AG04449 (cell line): ENCODE measurements around the gene TMCC1.

Experiments
- CTCF ChIA-PET: fragments of 350-600 bp; formaldehyde crosslinking; extraction: SDS; loops from one replicate; lab custom pipeline; 2021; ENCODE audit warnings: antibody characterized with exemption; lab: Yijun Ruan, JAX
- POLR2A ChIA-PET: fragments of 400-600, 350-600 bp; formaldehyde crosslinking; extraction: SDS; loops from one replicate; lab custom pipeline; 2020; ENCODE audit warnings: antibody characterized with exemption, inconsistent platforms; lab: Yijun Ruan, JAX
- DNase-seq: peaks from one replicate; pipeline ENCODE4 v3.0.0-alpha.2; 2010; ENCODE audit warnings: low read depth, low spot score
- H3K4me3 ChIP-seq: 2 replicates; pipeline ENCODE4 v1.5.1; 2011; ENCODE audit warnings: low read depth, mild to moderate bottlenecking, control low read depth, low read length
- CTCF ChIP-seq: IDR thresholded peaks from one replicate; pipeline ENCODE4 v1.5.1; 2011; ENCODE audit warnings: mild to moderate bottlenecking, moderate library complexity, low read length, control low read depth, inconsistent platforms; ENCODE audit not compliant: insufficient read depth; ENCODE audit errors: missing control alignments

TMCC1 gene

GRCh38 chr3:129936757-129937156 is 43.2 kb upstream of the TMCC1 start:
- TF ChIP-seq CTCF, result no peak
- DNase-seq, result no peak
- ChIA-PET POLR2A (no interaction called here), CTCF (interaction anchor here (4.5 to 14.5 kb wide), 2 partner anchors 161 to 308 kb away, joined by 26 to 396 read pairs; no protein-coding TSS in a partner anchor)
- peak overlapping the region; percentile 44 for H3K4me3 ChIP-seq

- no peak for DNase-seq
- peak; percentile 71 for TF ChIP-seq CTCF
- CTCF ChIA-PET, result interaction anchor here (0.6 to 4.5 kb wide), 37 partner anchors 8 to 551 kb away, joined by 3 to 38 read pairs (median 4); no protein-coding TSS in a partner anchor
- POLR2A ChIA-PET, result no interaction called here
- no peak overlapping the region; the same call in 1 of the 2 replicates for H3K4me3 ChIP-seq
These were observed 41.0 kb upstream of the TMCC1 start for GRCh38 chr3:129934234-129935123.

GRCh38 chr3:129933471-129933870 is 40.0 kb upstream of the TMCC1 start:
- no peak overlapping the region for H3K4me3 ChIP-seq
- ChIA-PET POLR2A (no interaction called here), CTCF (interaction anchor here (0.8 to 4.5 kb wide), 26 partner anchors 8 to 550 kb away, joined by 3 to 38 read pairs (median 5); no protein-coding TSS in a partner anchor)
- TF ChIP-seq CTCF, result no peak
- DNase-seq, result no peak

- no peak for TF ChIP-seq CTCF
- ChIA-PET CTCF (interaction anchor here (1.0 to 1.1 kb wide), 2 partner anchors 16 to 280 kb away, joined by 3 to 4 read pairs; no protein-coding TSS in a partner anchor), POLR2A (no interaction called here)
- no peak overlapping the region for H3K4me3 ChIP-seq
- no peak for DNase-seq
These were observed 35.9 kb upstream of the TMCC1 start for GRCh38 chr3:129929383-129929782.

- TF ChIP-seq CTCF, result no peak
- POLR2A ChIA-PET, result no interaction called here
- CTCF ChIA-PET, result interaction anchor here (0.9 to 2.7 kb wide), 4 partner anchors 11 to 103 kb away, joined by 3 to 11 read pairs (median 3); no protein-coding TSS in a partner anchor
- no peak for DNase-seq
- H3K4me3 ChIP-seq, result no peak overlapping the region
These were observed 33.6 kb upstream of the TMCC1 start for GRCh38 chr3:129927072-129927471.

- ChIA-PET CTCF (interaction anchor here (1.3 kb wide), 1 partner anchor 14 kb away, joined by 8 read pairs; no protein-coding TSS in a partner anchor), POLR2A (no interaction called here)
- no peak for TF ChIP-seq CTCF
- DNase-seq, result no peak
- no peak overlapping the region for H3K4me3 ChIP-seq
These were observed 26.3 kb upstream of the TMCC1 start for GRCh38 chr3:129919806-129920205.
